Activated CD8-positive, alpha-beta memory T cell treated with anti-CD3 and anti-CD28 coated beads for 48 hours (primary cell): ENCODE results near the gene INHBE.
"Not testable (repeated sequence)": the region's sequence is repeated elsewhere in the genome, so short reads cannot be mapped to it uniquely, and the experiment has no call there.

Source experiments
- DNase-seq, 3 experiments: peaks; one replicate each; pipeline ENCODE4 v3.0.0-alpha.2; 2020; ENCODE audit warnings: low read depth in 2 of 3, low spot score in 2 of 3

INHBE gene

GRCh38 chr12:57496822-57497221, 41.7 kb downstream of the INHBE start:
- DNase-seq, result no peak

- no peak for DNase-seq
Measured at GRCh38 chr12:57497223-57498131, 42.4 kb downstream of the INHBE start.

GRCh38 chr12:57498132-57498502, 43.0 kb downstream of the INHBE start:
- DNase-seq, result no peak

- DNase-seq, result no peak
Measured at GRCh38 chr12:57498571-57498970, 43.5 kb downstream of the INHBE start.

- DNase-seq, result no peak
Measured at GRCh38 chr12:57500213-57500612, 45.1 kb downstream of the INHBE start.

GRCh38 chr12:57502311-57502969, 47.3 kb downstream of the INHBE start:
- not testable (repeated sequence) for DNase-seq

GRCh38 chr12:57506541-57506940, 51.4 kb downstream of the INHBE start:
- not testable (repeated sequence) for DNase-seq
